Effector memory CD4-positive, alpha-beta T cell (primary cell): Measurements from ENCODE around the gene STAT2.
"Not testable (repeated sequence)": the region's sequence is repeated elsewhere in the genome, so short reads cannot be mapped to it uniquely, and the experiment has no call there.

ENCODE experiments used
- DNase-seq, 3 donors: peaks; one replicate each; pipeline ENCODE4 v3.0.0-alpha.2; 2020
- H3K27ac ChIP-seq: 2 replicates; pipeline ENCODE4 v1.7.0; 2013; ENCODE audit warnings: mild to moderate bottlenecking, low read length, moderate library complexity; ENCODE audit not compliant: insufficient read depth, poor library complexity, severe bottlenecking
- H3K27me3 ChIP-seq: replicated peaks from 2 replicates; pipeline ENCODE4 v1.7.0; 2013; ENCODE audit warnings: mild to moderate bottlenecking, low read length; ENCODE audit not compliant: insufficient read depth, control insufficient read depth, poor library complexity, severe bottlenecking
- H3K36me3 ChIP-seq: 2 replicates; pipeline ENCODE4 v1.7.0; 2013; ENCODE audit warnings: mild to moderate bottlenecking, low read length, moderate library complexity; ENCODE audit not compliant: control insufficient read depth, insufficient read depth
- H3K4me1 ChIP-seq: 2 replicates; pipeline ENCODE4 v1.7.0; 2013; ENCODE audit warnings: low read length, mild to moderate bottlenecking; ENCODE audit not compliant: control insufficient read depth, insufficient read depth, poor library complexity, severe bottlenecking
- H3K4me3 ChIP-seq: 2 replicates; pipeline ENCODE4 v1.7.0; 2013; ENCODE audit warnings: low read length, low read depth, mild to moderate bottlenecking; ENCODE audit not compliant: insufficient read depth, poor library complexity, severe bottlenecking
- H3K9me3 ChIP-seq: 2 replicates; pipeline ENCODE4 v1.7.0; 2013; ENCODE audit warnings: mild to moderate bottlenecking, low read length, moderate library complexity; ENCODE audit not compliant: control insufficient read depth

Gene STAT2

GRCh38 chr12:56362130-56363059, 2.5 kb upstream of the STAT2 start, which contains the start of gene APOF:
TSS of gene APOF (minus strand) at chr12:56362857. CDS start at chr12:56362745, 112 bp downstream.
- H3K27me3 ChIP-seq = no peaks in the 10 kb centered on the region
- DNase-seq = no peak
- H3K27ac ChIP-seq = no peak within 1 kb of the TSS
- H3K36me3 ChIP-seq = no peaks in the 10 kb centered on the region
- no peak within 1 kb of the TSS for H3K4me3 ChIP-seq
- H3K9me3 ChIP-seq = no peaks in the 10 kb centered on the region
- H3K4me1 ChIP-seq = peaks cover 12% of the 10 kb centered on the region

DNA sequence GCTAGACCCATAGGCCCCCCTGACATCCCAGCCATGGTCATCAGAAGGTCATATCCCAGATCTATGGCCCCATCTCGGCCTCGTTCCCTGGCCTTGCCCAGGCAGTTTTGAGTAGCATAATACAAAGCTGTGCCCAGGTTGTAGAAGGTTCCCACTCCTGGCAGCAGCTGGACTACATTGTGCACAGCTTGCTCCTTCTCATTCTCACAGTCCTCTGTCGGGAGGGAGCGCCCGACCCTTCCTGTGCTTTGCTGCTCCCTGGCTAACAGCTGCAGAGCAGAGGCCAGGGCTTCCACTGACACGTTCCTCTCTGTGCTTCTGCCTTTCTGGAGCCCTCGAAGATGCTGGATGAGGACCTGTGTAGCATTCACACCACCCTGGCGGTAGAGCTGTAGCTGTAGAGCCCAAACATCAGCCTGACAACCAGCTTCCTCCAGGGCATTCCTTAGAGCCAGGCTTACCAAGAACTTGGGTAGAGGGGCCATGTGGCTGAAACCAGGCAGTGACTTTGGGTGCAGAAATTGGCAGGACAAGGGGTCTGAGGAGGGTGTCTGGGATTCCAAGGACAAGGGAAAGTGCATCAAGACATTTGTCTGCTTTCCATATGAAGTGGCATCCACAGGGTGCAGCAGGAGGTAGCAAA, 1.7 kb upstream of the STAT2 start:
- DNase-seq = no peak
- Histone ChIP-seq H3K27ac (no peak overlapping the region), H3K9me3 (no peaks in the 10 kb centered on the region), H3K36me3 (no peaks in the 10 kb centered on the region), H3K27me3 (no peaks in the 10 kb centered on the region), H3K4me1 (peaks cover 12% of the 10 kb centered on the region), H3K4me3 (no peak overlapping the region)

GRCh38 chr12:56358836-56359532, 923 bp downstream of the STAT2 start:
- no peak for DNase-seq
- peak overlapping the region; percentile 77 for H3K4me3 ChIP-seq
- peaks cover 24% of the 10 kb centered on the region for H3K36me3 ChIP-seq
- H3K9me3 ChIP-seq = no peaks in the 10 kb centered on the region
- H3K27me3 ChIP-seq = no peaks in the 10 kb centered on the region
- H3K27ac ChIP-seq = peak overlapping the region; percentile 81
- peaks cover 12% of the 10 kb centered on the region for H3K4me1 ChIP-seq

DNA sequence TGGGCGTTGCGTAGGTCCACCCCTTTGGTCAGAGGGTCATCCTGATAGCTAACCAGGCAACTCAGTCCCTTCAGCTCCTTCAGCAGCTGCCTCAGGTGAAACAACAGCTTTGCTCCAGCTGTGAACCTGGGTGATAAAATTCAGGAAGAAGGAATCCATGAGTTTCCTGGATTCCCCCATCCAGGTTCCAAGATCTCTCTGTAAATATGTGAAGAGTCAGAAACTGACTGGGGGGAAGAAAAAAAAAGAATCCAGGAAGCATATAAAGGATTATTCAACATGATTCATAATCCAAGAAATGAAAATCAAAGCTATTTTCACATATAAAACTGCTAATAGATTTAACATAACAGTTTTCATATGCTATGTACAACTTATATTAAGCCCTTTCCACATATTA, 8.6 kb downstream of the STAT2 start:
- H3K27ac ChIP-seq = no peak overlapping the region
- H3K4me1 ChIP-seq = no peaks in the 10 kb centered on the region
- H3K9me3 ChIP-seq = no peaks in the 10 kb centered on the region
- DNase-seq = no peak
- no peaks in the 10 kb centered on the region for H3K27me3 ChIP-seq
- H3K4me3 ChIP-seq = no peak overlapping the region
- peaks cover 81% of the 10 kb centered on the region for H3K36me3 ChIP-seq

DNA sequence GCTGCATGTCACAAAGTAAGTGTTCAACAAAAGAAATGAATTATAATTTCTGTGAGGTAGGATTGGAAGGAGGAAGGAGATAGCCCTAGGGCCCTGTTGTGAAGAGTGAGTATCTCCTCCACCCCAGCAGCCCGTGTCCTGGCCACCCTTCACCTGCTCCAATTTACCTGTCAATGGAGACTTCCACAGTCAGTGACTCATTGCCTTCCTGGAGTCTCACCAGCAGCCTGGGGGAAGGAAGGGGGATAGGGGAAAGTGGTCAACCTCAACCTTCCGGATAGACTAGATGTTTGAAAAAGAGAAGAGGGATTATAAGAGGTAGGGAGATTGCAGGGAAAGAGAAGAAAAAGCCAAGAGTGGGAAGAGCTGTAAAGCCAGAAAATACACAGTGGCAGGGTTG, 9.2 kb downstream of the STAT2 start:
- Histone ChIP-seq H3K36me3 (peaks cover 81% of the 10 kb centered on the region), H3K27ac (no peak overlapping the region), H3K27me3 (no peaks in the 10 kb centered on the region), H3K9me3 (no peaks in the 10 kb centered on the region), H3K4me3 (no peak overlapping the region), H3K4me1 (no peaks in the 10 kb centered on the region)
- DNase-seq = no peak

GRCh38 chr12:56348776-56349175, 11.1 kb downstream of the STAT2 start:
- Histone ChIP-seq H3K9me3 (no peaks in the 10 kb centered on the region), H3K27ac (no peak overlapping the region), H3K27me3 (no peaks in the 10 kb centered on the region), H3K4me1 (no peaks in the 10 kb centered on the region), H3K36me3 (peaks cover 68% of the 10 kb centered on the region), H3K4me3 (no peak overlapping the region)
- no peak for DNase-seq

GRCh38 chr12:56347255-56347654, 12.7 kb downstream of the STAT2 start:
- DNase-seq, H3K4me3 ChIP-seq, H3K4me1 ChIP-seq, H3K9me3 ChIP-seq, H3K27me3 ChIP-seq, H3K27ac ChIP-seq: not testable (repeated sequence)
- peaks cover 78% of the 10 kb centered on the region for H3K36me3 ChIP-seq

- no peak for DNase-seq
- no peaks in the 10 kb centered on the region for H3K27me3 ChIP-seq
- no peak overlapping the region for H3K4me3 ChIP-seq
- no peaks in the 10 kb centered on the region for H3K9me3 ChIP-seq
- no peak overlapping the region for H3K27ac ChIP-seq
- no peaks in the 10 kb centered on the region for H3K4me1 ChIP-seq
- H3K36me3 ChIP-seq = peaks cover 78% of the 10 kb centered on the region
These were observed 13.2 kb downstream of the STAT2 start for GRCh38 chr12:56346675-56347074.

DNA sequence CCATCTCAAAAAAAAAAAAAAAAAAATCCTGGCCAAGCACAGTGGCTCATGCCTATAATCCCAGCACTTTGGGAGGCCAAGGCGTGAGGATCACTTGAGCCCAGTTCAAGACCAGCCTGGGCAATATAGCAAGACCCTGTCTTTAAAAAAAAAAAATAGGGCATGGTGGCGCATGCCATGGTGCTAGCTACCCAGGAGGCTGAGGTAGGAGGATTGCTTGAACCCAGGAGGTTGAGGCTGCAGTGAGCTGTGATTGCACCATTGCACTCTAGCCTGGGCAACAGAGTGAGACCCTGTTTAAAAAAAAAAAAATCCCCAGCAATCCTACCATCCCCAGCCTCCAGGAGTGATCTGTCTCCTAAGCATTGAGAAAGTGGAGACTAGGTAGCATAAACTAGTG, 17.6 kb downstream of the STAT2 start:
- Histone ChIP-seq H3K4me1 (peaks cover 32% of the 10 kb centered on the region), H3K36me3 (peaks cover 37% of the 10 kb centered on the region), H3K27ac (peak overlapping the region; percentile 32)
- not testable (repeated sequence) for DNase-seq, H3K27me3 ChIP-seq, H3K4me3 ChIP-seq, H3K9me3 ChIP-seq
